SU-DHL-6 (cell line): ENCODE results near the gene ATP2B2.

Experiments
- CTCF ChIP-seq: fragments of 200-600 bp; sonication (generic); IDR thresholded peaks from one replicate; pipeline ENCODE4 v1.5.1; 2017; ENCODE audit warnings: antibody characterized with exemption, mild to moderate bottlenecking, low read length, moderate library complexity; ENCODE audit not compliant: insufficient read depth, poor library complexity, severe bottlenecking
- EZH2phosphoT487 ChIP-seq: fragments of 200-600 bp; sonication (generic), shearing (Covaris generic); conservative IDR thresholded peaks from 2 replicates; pipeline ENCODE4 v1.6.1; 2018; ENCODE audit warnings: mild to moderate bottlenecking, antibody characterized with exemption, low read length, moderate library complexity, mixed read lengths

GRCh38 chr3:10465161-10465560 lies 40.2 kb downstream of the ATP2B2 start:
- no peak for TF ChIP-seq CTCF
- no peak for TF ChIP-seq EZH2phosphoT487
